ENCODE measurements around the gene MCM5. TPM values are rescaled to one million over a fixed set of nuclear protein-coding genes. Genes with fewer than 3 reads are reported as not detected.
A peak's percentile ranks its signal among the peaks of the same experiment; 100 is the strongest.

The MCM5 gene
- total RNA-seq, 2 donors from 2014 or later, result 42.2 to 51.8 TPM

- no peaks in the 10 kb centered on the region for H3K36me3 ChIP-seq
- DNase-seq (ENCODE audit: low spot score), result no peak
- WGBS, result 50% methylated on average over 9 of the region's 9 CpGs
- peaks cover 3% of the 10 kb centered on the region for H3K4me1 ChIP-seq (replicated peaks)
- no peaks in the 10 kb centered on the region for H3K27me3 ChIP-seq (replicated peaks; ENCODE audit: insufficient read depth)
- H3K27ac ChIP-seq, result no peak overlapping the region
- H3K9me3 ChIP-seq, result no peaks in the 10 kb centered on the region
- no peak overlapping the region for H3K4me3 ChIP-seq
- TF ChIP-seq POLR2AphosphoS5 (IDR thresholded peaks at IDR 0.05), result no peak
- no peak for TF ChIP-seq POLR2A (IDR thresholded peaks at IDR 0.05)
- no peak for TF ChIP-seq CTCF (IDR thresholded peaks at IDR 0.05)
- intact Hi-C loops (cut with DNase I), result no loop called here
Observed at GRCh38 chr22:35462498-35463230, 62.7 kb downstream of the MCM5 start.

- no peak for DNase-seq (ENCODE audit: low spot score)
- TF ChIP-seq CTCF (IDR thresholded peaks at IDR 0.05), result no peak
- no peak for TF ChIP-seq POLR2A (IDR thresholded peaks at IDR 0.05)
- TF ChIP-seq POLR2AphosphoS5 (IDR thresholded peaks at IDR 0.05), result no peak
- Histone ChIP-seq H3K36me3 (no peaks in the 10 kb centered on the region), H3K27ac (no peak overlapping the region), H3K4me3 (no peak overlapping the region), H3K27me3 (replicated peaks; ENCODE audit: insufficient read depth) (no peaks in the 10 kb centered on the region), H3K4me1 (replicated peaks) (peaks cover 9% of the 10 kb centered on the region), H3K9me3 (no peaks in the 10 kb centered on the region)
- 95% methylated on average over 2 of the region's 2 CpGs for WGBS
- intact Hi-C loops (cut with DNase I), result no loop called here
Observed at GRCh38 chr22:35463231-35463933, 63.4 kb downstream of the MCM5 start.

GRCh38 chr22:35464399-35464798, 64.5 kb downstream of the MCM5 start:
- 83% methylated on average over 3 of the region's 3 CpGs for WGBS
- no peak for TF ChIP-seq POLR2A (IDR thresholded peaks at IDR 0.05)
- TF ChIP-seq POLR2AphosphoS5 (IDR thresholded peaks at IDR 0.05), result no peak
- no peak for TF ChIP-seq CTCF (IDR thresholded peaks at IDR 0.05)
- H3K27ac ChIP-seq, result no peak overlapping the region
- peaks cover 9% of the 10 kb centered on the region for H3K4me1 ChIP-seq (replicated peaks)
- H3K36me3 ChIP-seq, result no peaks in the 10 kb centered on the region
- no peaks in the 10 kb centered on the region for H3K27me3 ChIP-seq (replicated peaks; ENCODE audit: insufficient read depth)
- intact Hi-C loops (cut with DNase I), result no loop called here
- no peak for DNase-seq (ENCODE audit: low spot score)
- no peaks in the 10 kb centered on the region for H3K9me3 ChIP-seq
- no peak overlapping the region for H3K4me3 ChIP-seq

GRCh38 chr22:35465109-35465701, 65.3 kb downstream of the MCM5 start:
- intact Hi-C loops (cut with DNase I), result no loop called here
- WGBS, result 76% methylated on average over 8 of the region's 9 CpGs
- Histone ChIP-seq H3K36me3 (no peaks in the 10 kb centered on the region), H3K4me3 (no peak overlapping the region), H3K9me3 (no peaks in the 10 kb centered on the region), H3K27me3 (replicated peaks; ENCODE audit: insufficient read depth) (no peaks in the 10 kb centered on the region), H3K4me1 (replicated peaks) (peaks cover 9% of the 10 kb centered on the region), H3K27ac (peak overlapping the region in 1 of 2 donors; percentile 43)
- TF ChIP-seq CTCF (IDR thresholded peaks at IDR 0.05), result no peak
- TF ChIP-seq POLR2A (IDR thresholded peaks at IDR 0.05), result no peak
- TF ChIP-seq POLR2AphosphoS5 (IDR thresholded peaks at IDR 0.05), result no peak
- DNase-seq (ENCODE audit: low spot score), result no peak
